Measurements from ENCODE around the gene RPS6KA5.
"Not testable (repeated sequence)": the region's sequence is repeated elsewhere in the genome, so short reads cannot be mapped to it uniquely, and the experiment has no call there.

Gene RPS6KA5

GRCh38 chr14:91094772-91095171, 34.3 kb upstream of the RPS6KA5 start:
- in situ Hi-C loops (cut with MboI; ENCODE audit: low pct_unique_long_range_greater_than_20kb, low sequenced_read_pairs, unreplicated experiment): no loop called here
- TF ChIP-seq CTCF (IDR thresholded peaks at IDR 0.05; ENCODE audit: extremely low read depth, insufficient read depth, missing control alignments): no peak
- DNase-seq (ENCODE audit: low spot score): no peak

- in situ Hi-C loops (cut with MboI; ENCODE audit: low pct_unique_long_range_greater_than_20kb, low sequenced_read_pairs, unreplicated experiment); DNase-seq (ENCODE audit: low spot score): not testable (repeated sequence)
Measured at GRCh38 chr14:91093743-91094472, 33.5 kb upstream of the RPS6KA5 start.

GRCh38 chr14:91092073-91092472, 31.6 kb upstream of the RPS6KA5 start:
- in situ Hi-C loops (cut with MboI; ENCODE audit: low pct_unique_long_range_greater_than_20kb, low sequenced_read_pairs, unreplicated experiment): no loop called here
- DNase-seq (ENCODE audit: low spot score): no peak
- TF ChIP-seq CTCF (IDR thresholded peaks at IDR 0.05; ENCODE audit: extremely low read depth, insufficient read depth, missing control alignments): no peak

GRCh38 chr14:91090743-91091142, 30.3 kb upstream of the RPS6KA5 start:
- in situ Hi-C loops (cut with MboI; ENCODE audit: low pct_unique_long_range_greater_than_20kb, low sequenced_read_pairs, unreplicated experiment): no loop called here
- no peak for DNase-seq (ENCODE audit: low spot score)
- TF ChIP-seq CTCF (IDR thresholded peaks at IDR 0.05; ENCODE audit: extremely low read depth, insufficient read depth, missing control alignments): no peak

GRCh38 chr14:91089958-91090535, 29.6 kb upstream of the RPS6KA5 start:
- in situ Hi-C loops (cut with MboI; ENCODE audit: low pct_unique_long_range_greater_than_20kb, low sequenced_read_pairs, unreplicated experiment): no loop called here
- DNase-seq (ENCODE audit: low spot score): no peak
- TF ChIP-seq CTCF (IDR thresholded peaks at IDR 0.05; ENCODE audit: extremely low read depth, insufficient read depth, missing control alignments): no peak

- DNase-seq (ENCODE audit: low spot score): no peak
- in situ Hi-C loops (cut with MboI; ENCODE audit: low pct_unique_long_range_greater_than_20kb, low sequenced_read_pairs, unreplicated experiment): no loop called here
- TF ChIP-seq CTCF (IDR thresholded peaks at IDR 0.05; ENCODE audit: extremely low read depth, insufficient read depth, missing control alignments): no peak
Measured at GRCh38 chr14:91088585-91089235, 28.3 kb upstream of the RPS6KA5 start.

GRCh38 chr14:91087470-91087869, 27.0 kb upstream of the RPS6KA5 start:
- in situ Hi-C loops (cut with MboI; ENCODE audit: low pct_unique_long_range_greater_than_20kb, low sequenced_read_pairs, unreplicated experiment); DNase-seq (ENCODE audit: low spot score): not testable (repeated sequence)

All from GM13977 (cell line).